ENCODE data around the gene KCNQ1OT1.
A peak's percentile ranks its signal among the peaks of the same experiment; 100 is the strongest.

The KCNQ1OT1 gene

GRCh38 chr11:2666401-2666741 lies 33.4 kb downstream of the KCNQ1OT1 start:
- no peak for DNase-seq

GRCh38 chr11:2665526-2666400 lies 34.0 kb downstream of the KCNQ1OT1 start:
- DNase-seq: no peak

- DNase-seq: no peak
Observed at GRCh38 chr11:2664791-2665525, 34.8 kb downstream of the KCNQ1OT1 start.

- DNase-seq: no peak
Observed at GRCh38 chr11:2664376-2664775, 35.4 kb downstream of the KCNQ1OT1 start.

- no peak for DNase-seq
Observed at GRCh38 chr11:2663915-2664314, 35.9 kb downstream of the KCNQ1OT1 start.

- no peak for DNase-seq
Observed at GRCh38 chr11:2663506-2663905, 36.3 kb downstream of the KCNQ1OT1 start.

GRCh38 chr11:2662430-2663299 lies 37.1 kb downstream of the KCNQ1OT1 start:
- DNase-seq: no peak

GRCh38 chr11:2662024-2662312 lies 37.8 kb downstream of the KCNQ1OT1 start:
- DNase-seq: no peak

- DNase-seq: no peak
Observed at GRCh38 chr11:2661173-2662023, 38.4 kb downstream of the KCNQ1OT1 start.

GRCh38 chr11:2660357-2660939 lies 39.3 kb downstream of the KCNQ1OT1 start:
- DNase-seq: no peak

- no peak for DNase-seq
Observed at GRCh38 chr11:2657697-2658284, 42.0 kb downstream of the KCNQ1OT1 start.

GRCh38 chr11:2656859-2657258 lies 42.9 kb downstream of the KCNQ1OT1 start:
- no peak for DNase-seq

- DNase-seq: peak; percentile 56
Observed at GRCh38 chr11:2655834-2656622, 43.8 kb downstream of the KCNQ1OT1 start.

GRCh38 chr11:2655016-2655719 lies 44.6 kb downstream of the KCNQ1OT1 start:
- no peak for DNase-seq

GRCh38 chr11:2653930-2654739 lies 45.7 kb downstream of the KCNQ1OT1 start:
- no peak for DNase-seq

GRCh38 chr11:2653198-2653551 lies 46.6 kb downstream of the KCNQ1OT1 start:
- DNase-seq: no peak

GRCh38 chr11:2652333-2653197 lies 47.2 kb downstream of the KCNQ1OT1 start:
- no peak for DNase-seq

- DNase-seq: no peak
Observed at GRCh38 chr11:2651826-2652271, 47.9 kb downstream of the KCNQ1OT1 start.

Data from NCI-H226 (cell line).